Measurements from ENCODE around the gene IREB2.

IREB2 gene

GRCh38 chr15:78407608-78408354 lies 30.2 kb upstream of the IREB2 start:
- Histone ChIP-seq H3K27ac (ENCODE audit: low read depth, low read length) (no peak overlapping the region), H2AFZ (ENCODE audit: low read length, unreplicated experiment) (no peak overlapping the region), H3K4me3 (ENCODE audit: low read depth, low read length) (no peak overlapping the region), H3K79me2 (ENCODE audit: control insufficient read depth, insufficient read depth, low read length, unreplicated experiment) (no peaks in the 10 kb centered on the region), H3K4me1 (ENCODE audit: control insufficient read depth, insufficient read depth, low read length, unreplicated experiment) (peaks cover 6% of the 10 kb centered on the region), H3K27me3 (ENCODE audit: insufficient read depth, low read length) (peaks cover 11% of the 10 kb centered on the region), H3K36me3 (ENCODE audit: insufficient read depth, low read length) (no peaks in the 10 kb centered on the region)

- no peak overlapping the region for H3K27ac ChIP-seq (ENCODE audit: low read depth, low read length)
- H3K4me3 ChIP-seq (ENCODE audit: low read depth, low read length), result no peak overlapping the region
- peaks cover 11% of the 10 kb centered on the region for H3K27me3 ChIP-seq (ENCODE audit: insufficient read depth, low read length)
- no peaks in the 10 kb centered on the region for H3K36me3 ChIP-seq (ENCODE audit: insufficient read depth, low read length)
- H2AFZ ChIP-seq (ENCODE audit: low read length, unreplicated experiment), result no peak overlapping the region
- H3K79me2 ChIP-seq (ENCODE audit: control insufficient read depth, insufficient read depth, low read length, unreplicated experiment), result no peaks in the 10 kb centered on the region
- peaks cover 6% of the 10 kb centered on the region for H3K4me1 ChIP-seq (ENCODE audit: control insufficient read depth, insufficient read depth, low read length, unreplicated experiment)
Observed at GRCh38 chr15:78408355-78408640, 29.7 kb upstream of the IREB2 start.

GRCh38 chr15:78408961-78409360 lies 29.1 kb upstream of the IREB2 start:
- Histone ChIP-seq H3K4me1 (ENCODE audit: control insufficient read depth, insufficient read depth, low read length, unreplicated experiment) (peaks cover 6% of the 10 kb centered on the region), H3K79me2 (ENCODE audit: control insufficient read depth, insufficient read depth, low read length, unreplicated experiment) (no peaks in the 10 kb centered on the region), H2AFZ (ENCODE audit: low read length, unreplicated experiment) (no peak overlapping the region), H3K27ac (ENCODE audit: low read depth, low read length) (no peak overlapping the region), H3K27me3 (ENCODE audit: insufficient read depth, low read length) (peaks cover 11% of the 10 kb centered on the region), H3K36me3 (ENCODE audit: insufficient read depth, low read length) (no peaks in the 10 kb centered on the region), H3K4me3 (ENCODE audit: low read depth, low read length) (no peak overlapping the region)

- H3K36me3 ChIP-seq (ENCODE audit: insufficient read depth, low read length), result no peaks in the 10 kb centered on the region
Observed at GRCh38 chr15:78411061-78411460, 27.0 kb upstream of the IREB2 start.

GRCh38 chr15:78414621-78415250 lies 23.3 kb upstream of the IREB2 start:
- H3K79me2 ChIP-seq (ENCODE audit: control insufficient read depth, insufficient read depth, low read length, unreplicated experiment), result no peaks in the 10 kb centered on the region
- H3K4me1 ChIP-seq (ENCODE audit: control insufficient read depth, insufficient read depth, low read length, unreplicated experiment), result peaks cover 6% of the 10 kb centered on the region
- H3K36me3 ChIP-seq (ENCODE audit: insufficient read depth, low read length), result no peaks in the 10 kb centered on the region
- no peak overlapping the region for H2AFZ ChIP-seq (ENCODE audit: low read length, unreplicated experiment)
- H3K4me3 ChIP-seq (ENCODE audit: low read depth, low read length), result no peak overlapping the region
- H3K27me3 ChIP-seq (ENCODE audit: insufficient read depth, low read length), result peaks cover 11% of the 10 kb centered on the region; the same call in 1 of the 2 replicates
- no peak overlapping the region for H3K27ac ChIP-seq (ENCODE audit: low read depth, low read length)

More at GRCh38 chr15:78411061-78411460, 27.0 kb upstream of the IREB2 start:
- H3K4me1 ChIP-seq (ENCODE audit: control insufficient read depth, insufficient read depth, low read length, unreplicated experiment), result peaks cover 6% of the 10 kb centered on the region
- no peaks in the 10 kb centered on the region for H3K79me2 ChIP-seq (ENCODE audit: control insufficient read depth, insufficient read depth, low read length, unreplicated experiment)
- H2AFZ ChIP-seq (ENCODE audit: low read length, unreplicated experiment), result no peak overlapping the region
- no peak overlapping the region for H3K27ac ChIP-seq (ENCODE audit: low read depth, low read length)
- no peak overlapping the region for H3K4me3 ChIP-seq (ENCODE audit: low read depth, low read length)
- peaks cover 11% of the 10 kb centered on the region for H3K27me3 ChIP-seq (ENCODE audit: insufficient read depth, low read length)

GRCh38 chr15:78415284-78415683 lies 22.7 kb upstream of the IREB2 start:
- H3K27me3 ChIP-seq (ENCODE audit: insufficient read depth, low read length), result peaks cover 11% of the 10 kb centered on the region; the same call in 1 of the 2 replicates
- H3K27ac ChIP-seq (ENCODE audit: low read depth, low read length), result no peak overlapping the region
- H3K4me3 ChIP-seq (ENCODE audit: low read depth, low read length), result no peak overlapping the region
- no peaks in the 10 kb centered on the region for H3K79me2 ChIP-seq (ENCODE audit: control insufficient read depth, insufficient read depth, low read length, unreplicated experiment)
- H2AFZ ChIP-seq (ENCODE audit: low read length, unreplicated experiment), result no peak overlapping the region
- peaks cover 6% of the 10 kb centered on the region for H3K4me1 ChIP-seq (ENCODE audit: control insufficient read depth, insufficient read depth, low read length, unreplicated experiment)
- no peaks in the 10 kb centered on the region for H3K36me3 ChIP-seq (ENCODE audit: insufficient read depth, low read length)

GRCh38 chr15:78417754-78418630 lies 20.0 kb upstream of the IREB2 start:
- Histone ChIP-seq H3K4me1 (ENCODE audit: control insufficient read depth, insufficient read depth, low read length, unreplicated experiment) (no peaks in the 10 kb centered on the region), H3K27ac (ENCODE audit: low read depth, low read length) (no peak overlapping the region), H3K36me3 (ENCODE audit: insufficient read depth, low read length) (no peaks in the 10 kb centered on the region), H3K79me2 (ENCODE audit: control insufficient read depth, insufficient read depth, low read length, unreplicated experiment) (no peaks in the 10 kb centered on the region), H3K27me3 (ENCODE audit: insufficient read depth, low read length) (peaks cover 4% of the 10 kb centered on the region; the same call in 1 of the 2 replicates), H3K4me3 (ENCODE audit: low read depth, low read length) (no peak overlapping the region), H2AFZ (ENCODE audit: low read length, unreplicated experiment) (no peak overlapping the region)

- H2AFZ ChIP-seq (ENCODE audit: low read length, unreplicated experiment), result no peak overlapping the region
- no peak overlapping the region for H3K27ac ChIP-seq (ENCODE audit: low read depth, low read length)
- H3K4me3 ChIP-seq (ENCODE audit: low read depth, low read length), result no peak overlapping the region
- H3K79me2 ChIP-seq (ENCODE audit: control insufficient read depth, insufficient read depth, low read length, unreplicated experiment), result no peaks in the 10 kb centered on the region
- H3K4me1 ChIP-seq (ENCODE audit: control insufficient read depth, insufficient read depth, low read length, unreplicated experiment), result no peaks in the 10 kb centered on the region
- H3K27me3 ChIP-seq (ENCODE audit: insufficient read depth, low read length), result peaks cover 8% of the 10 kb centered on the region
- no peaks in the 10 kb centered on the region for H3K36me3 ChIP-seq (ENCODE audit: insufficient read depth, low read length)
Observed at GRCh38 chr15:78418686-78419085, 19.3 kb upstream of the IREB2 start.

GRCh38 chr15:78419367-78419766 lies 18.6 kb upstream of the IREB2 start:
- Histone ChIP-seq H3K27me3 (ENCODE audit: insufficient read depth, low read length) (peaks cover 15% of the 10 kb centered on the region), H2AFZ (ENCODE audit: low read length, unreplicated experiment) (no peak overlapping the region), H3K4me1 (ENCODE audit: control insufficient read depth, insufficient read depth, low read length, unreplicated experiment) (no peaks in the 10 kb centered on the region), H3K36me3 (ENCODE audit: insufficient read depth, low read length) (no peaks in the 10 kb centered on the region), H3K79me2 (ENCODE audit: control insufficient read depth, insufficient read depth, low read length, unreplicated experiment) (no peaks in the 10 kb centered on the region), H3K27ac (ENCODE audit: low read depth, low read length) (no peak overlapping the region), H3K4me3 (ENCODE audit: low read depth, low read length) (no peak overlapping the region)

- H3K4me1 ChIP-seq (ENCODE audit: control insufficient read depth, insufficient read depth, low read length, unreplicated experiment), result no peaks in the 10 kb centered on the region
- peaks cover 24% of the 10 kb centered on the region for H3K27me3 ChIP-seq (ENCODE audit: insufficient read depth, low read length)
- H3K36me3 ChIP-seq (ENCODE audit: insufficient read depth, low read length), result no peaks in the 10 kb centered on the region
Observed at GRCh38 chr15:78420220-78420619, 17.8 kb upstream of the IREB2 start.

More at GRCh38 chr15:78420220-78420619, 17.8 kb upstream of the IREB2 start:
- Histone ChIP-seq H3K79me2 (ENCODE audit: control insufficient read depth, insufficient read depth, low read length, unreplicated experiment) (no peaks in the 10 kb centered on the region), H3K27ac (ENCODE audit: low read depth, low read length) (no peak overlapping the region), H2AFZ (ENCODE audit: low read length, unreplicated experiment) (no peak overlapping the region), H3K4me3 (ENCODE audit: low read depth, low read length) (no peak overlapping the region)
